Stimulated activated CD4-positive, alpha-beta T cell treated with anti-CD3 and anti-CD28 coated beads, TNF-alpha, amount 100 ng/mL, for 4 hours (primary cell): Measurements from ENCODE around the gene NIPAL3.
"Not testable (repeated sequence)": the region's sequence is repeated elsewhere in the genome, so short reads cannot be mapped to it uniquely, and the experiment has no call there.

ENCODE experiments used
- DNase-seq, 3 experiments: peaks; one replicate each; pipeline ENCODE4 v3.0.0-alpha.2; 2020; ENCODE audit warnings: low read depth in 3 of 3

NIPAL3 gene

GRCh38 chr1:24516506-24516905 lies 100.9 kb downstream of the NIPAL3 start:
- DNase-seq: no peak

GRCh38 chr1:24517898-24518297 lies 102.3 kb downstream of the NIPAL3 start:
- DNase-seq: no peak

DNA sequence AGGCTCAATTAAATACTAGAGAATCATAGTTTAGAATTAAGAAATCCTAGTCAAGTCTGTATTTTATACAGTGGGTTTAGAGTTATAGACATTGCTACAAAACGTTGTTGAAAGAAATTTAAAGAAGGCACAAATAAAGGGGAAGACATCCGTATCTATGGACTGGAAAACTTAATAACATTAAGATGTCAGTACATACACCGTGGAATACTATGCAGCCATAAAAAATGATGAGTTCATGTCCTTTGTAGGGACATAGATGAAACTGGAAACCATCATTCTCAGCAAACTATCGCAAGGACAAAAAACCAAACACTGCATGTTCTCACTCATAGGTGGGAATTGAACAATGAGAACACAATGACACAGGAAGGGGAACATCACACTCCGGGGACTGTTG lies 104.7 kb downstream of the NIPAL3 start:
- DNase-seq: not testable (repeated sequence)
